ENCODE data around the gene FEZ2. TPM values are rescaled to one million over a fixed set of nuclear protein-coding genes. Genes with fewer than 3 reads are reported as not detected.

Gene FEZ2
- total and polyA plus RNA-seq, 8 donors, result 47.5 to 74.0 (median 69.8) TPM

DNA sequence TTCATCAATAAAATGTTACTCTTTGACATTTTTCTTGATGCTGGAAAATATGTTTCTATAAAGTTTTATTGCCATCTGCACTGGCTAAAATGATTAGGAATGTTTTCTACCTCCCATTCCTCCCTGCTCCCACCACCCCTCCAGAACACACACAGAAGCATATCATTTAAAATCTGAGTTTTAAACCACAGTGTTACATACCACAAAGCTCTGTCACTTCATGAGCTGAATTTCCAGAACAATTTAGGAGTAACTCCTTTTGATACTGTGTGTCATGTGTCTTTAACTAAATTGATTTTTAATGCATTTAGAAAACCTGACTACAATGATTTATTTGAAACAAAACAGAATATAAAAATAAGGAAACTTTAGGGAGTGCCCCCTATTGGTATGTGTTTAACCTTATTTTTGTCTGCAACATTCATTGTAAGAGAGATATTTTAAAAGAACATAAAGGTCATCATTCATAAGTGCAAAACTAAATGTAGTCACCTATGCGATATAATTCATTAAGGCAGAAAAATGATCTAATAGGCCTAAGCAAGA, 52.0 kb downstream of the FEZ2 start:
- intact Hi-C loops (cut with DNase I), result no loop called here

DNA sequence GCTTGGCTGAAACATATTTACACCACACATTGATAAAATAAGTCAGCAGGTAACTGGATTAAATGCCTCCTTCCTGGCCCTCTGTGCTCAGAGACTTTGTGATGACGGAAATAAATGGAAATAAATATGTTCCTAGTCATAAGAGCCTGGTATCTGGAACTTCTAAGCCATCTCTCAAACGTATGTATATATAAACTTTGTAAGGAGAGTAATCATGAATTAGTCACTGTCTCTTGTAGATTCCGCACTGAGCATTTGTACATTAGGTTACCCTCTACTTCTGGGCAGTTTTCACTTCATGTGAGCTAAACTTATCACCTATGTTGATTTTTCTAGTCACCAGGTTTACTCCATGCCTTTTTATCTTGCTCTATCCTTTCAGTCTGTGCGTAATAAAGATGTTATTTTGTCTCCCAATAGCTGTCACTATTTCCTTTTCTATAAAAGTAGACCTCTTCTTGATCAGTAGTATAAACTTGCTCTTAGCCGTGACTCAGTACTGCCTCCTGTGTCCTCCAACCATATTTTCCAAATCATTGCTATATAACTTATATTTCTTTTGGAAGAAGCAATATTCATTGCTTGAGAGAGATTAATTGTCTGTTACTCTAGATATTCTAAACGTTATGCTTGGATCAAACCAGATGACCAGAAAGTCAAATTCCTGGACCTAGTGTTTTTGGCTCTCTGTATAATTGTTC, 53.2 kb downstream of the FEZ2 start:
- intact Hi-C loops (cut with DNase I), result no loop called here
- H3K27me3 ChIP-seq, result no peaks in the 10 kb centered on the region

More for the DNA sequence above, 52.0 kb downstream of the FEZ2 start:
- Histone ChIP-seq H3K9me3 (no peaks in the 10 kb centered on the region), H3K27ac (no peak overlapping the region), H3K36me3 (peaks cover 0 to 84% of the 10 kb centered on the region in 2 donors), H3K4me3 (no peak overlapping the region), H3K27me3 (no peaks in the 10 kb centered on the region), H3K4me1 (peaks cover 0 to 3% of the 10 kb centered on the region in 2 donors)
- no peak for ATAC-seq
- no peak for TF ChIP-seq CTCF (IDR thresholded peaks at IDR 0.05)
- no peak for DNase-seq

GRCh38 chr2:36541891-36542595, 55.9 kb downstream of the FEZ2 start:
- Histone ChIP-seq H3K9me3 (no peaks in the 10 kb centered on the region), H3K27ac (no peak overlapping the region), H3K4me1 (no peaks in the 10 kb centered on the region), H3K27me3 (no peaks in the 10 kb centered on the region), H3K4me3 (no peak overlapping the region), H3K36me3 (peaks cover 0 to 60% of the 10 kb centered on the region in 2 donors)
- ATAC-seq, result no peak
- no peak for TF ChIP-seq CTCF (IDR thresholded peaks at IDR 0.05)
- DNase-seq, result no peak
- intact Hi-C loops (cut with DNase I), result no loop called here

More for the DNA sequence above, 53.2 kb downstream of the FEZ2 start:
- H3K36me3 ChIP-seq, result peaks cover 0 to 80% of the 10 kb centered on the region in 2 donors
- peaks cover 0 to 3% of the 10 kb centered on the region in 2 donors for H3K4me1 ChIP-seq
- no peak for DNase-seq
- no peak overlapping the region for H3K4me3 ChIP-seq
- TF ChIP-seq CTCF (IDR thresholded peaks at IDR 0.05), result no peak
- no peaks in the 10 kb centered on the region for H3K9me3 ChIP-seq
- no peak overlapping the region for H3K27ac ChIP-seq
- ATAC-seq, result no peak

DNA sequence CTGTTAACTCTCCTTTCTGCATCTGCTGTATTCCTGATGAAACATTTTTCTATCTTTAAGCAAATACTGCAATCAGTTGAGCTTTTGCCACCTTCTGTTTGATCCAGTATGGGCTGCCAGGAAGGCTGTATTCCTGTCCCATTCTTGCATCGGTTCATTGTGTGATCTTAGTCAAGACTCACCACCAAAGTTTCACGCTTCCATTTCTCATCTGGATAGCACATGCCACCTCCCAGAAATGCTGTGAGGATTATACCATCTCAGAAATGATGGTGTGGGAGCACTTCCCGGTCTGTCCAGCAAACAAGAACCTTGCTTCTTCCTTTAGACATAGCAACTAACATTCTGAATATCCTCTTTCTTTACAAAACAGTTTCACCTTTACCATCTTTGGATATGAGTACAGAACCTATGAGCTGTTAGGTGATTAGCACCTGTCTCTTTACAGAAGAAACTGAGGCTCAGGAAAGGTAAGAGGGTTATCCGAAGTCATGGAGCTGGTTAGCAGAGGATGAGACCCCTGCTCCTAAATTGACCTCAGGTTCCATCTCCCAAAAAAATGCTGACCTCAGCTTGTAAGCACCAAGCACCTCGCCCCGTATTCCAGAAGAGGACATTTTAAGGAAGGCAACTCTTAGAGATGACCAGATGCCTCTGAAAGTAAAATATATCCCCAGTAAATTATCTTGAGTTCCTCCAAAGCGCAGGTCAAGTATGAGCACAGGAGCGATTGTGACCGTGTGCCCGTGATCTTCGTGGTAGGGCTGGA, 56.8 kb downstream of the FEZ2 start:
- intact Hi-C loops (cut with DNase I), result no loop called here
- TF ChIP-seq CTCF (IDR thresholded peaks at IDR 0.05), result no peak
- Histone ChIP-seq H3K9me3 (no peaks in the 10 kb centered on the region), H3K27me3 (no peaks in the 10 kb centered on the region), H3K4me3 (no peak overlapping the region), H3K4me1 (no peaks in the 10 kb centered on the region), H3K27ac (no peak overlapping the region), H3K36me3 (peaks cover 0 to 53% of the 10 kb centered on the region in 2 donors)
- DNase-seq, result no peak
- ATAC-seq, result no peak
